GM18526 (cell line): Measurements from ENCODE around the gene ADAMTS4.

ENCODE experiments used
- POLR2A ChIP-seq: IDR thresholded peaks from 3 replicates; pipeline ENCODE4 v1.6.1; 2011; ENCODE audit not compliant: insufficient read length; ENCODE audit errors: extremely low read depth

The ADAMTS4 gene

GRCh38 chr1:161153682-161154337 lies 45.0 kb downstream of the ADAMTS4 start, which contains the start of gene UFC1:
Gene UFC1 (plus strand): TSS chr1:161153978. CDS start chr1:161153998, 20 bp downstream.
- TF ChIP-seq POLR2A, result peak; percentile 89

- no peak for TF ChIP-seq POLR2A
These were observed 45.7 kb downstream of the ADAMTS4 start for GRCh38 chr1:161153176-161153575.

- TF ChIP-seq POLR2A, result no peak
These were observed 53.0 kb downstream of the ADAMTS4 start for GRCh38 chr1:161145832-161146231.

GRCh38 chr1:161140755-161141400 lies 58.0 kb downstream of the ADAMTS4 start:
- no peak for TF ChIP-seq POLR2A

GRCh38 chr1:161139766-161140165 lies 59.1 kb downstream of the ADAMTS4 start:
- TF ChIP-seq POLR2A, result no peak

- TF ChIP-seq POLR2A, result no peak
These were observed 60.4 kb downstream of the ADAMTS4 start for GRCh38 chr1:161138431-161138830.

GRCh38 chr1:161137881-161138280 lies 61.0 kb downstream of the ADAMTS4 start:
- no peak for TF ChIP-seq POLR2A
